HepG2 (cell line): ENCODE measurements around the gene WDR18. TPM values are rescaled to one million over a fixed set of nuclear protein-coding genes. Genes with fewer than 3 reads are reported as not detected.
A peak's percentile ranks its signal among the peaks of the same experiment; 100 is the strongest.

Experiments
- ATAC-seq: fragments of 200-7000 bp; cut with Tn5 transposase; 3 replicates; pipeline ENCODE4 v1.9.1; 2020; ENCODE audit warnings: mild to moderate bottlenecking, moderate library complexity
- BruUV-seq: library from RNA; stranded (reverse); fragments of 400-500 nt; replicated peaks from 2 replicates; lab custom pipeline; 2021; lab: Mats Ljungman, UMichigan
- CTCF ChIA-PET: fragments of 300-600 bp; formaldehyde crosslinking; extraction: SDS; loops from one replicate; lab custom pipeline; 2021; ENCODE audit warnings: low total read pairs, inconsistent platforms, low intra/inter-chr PET ratio; lab: Yijun Ruan, JAX
- POLR2A ChIA-PET: fragments of 350-600 bp; sonication (Branson Sonifier 250); formaldehyde crosslinking; loops from one replicate; lab custom pipeline; 2020; ENCODE audit warnings: antibody characterized with exemption, inconsistent platforms; lab: Yijun Ruan, JAX
- DNase-seq: peaks from one replicate; pipeline ENCODE4 v3.0.0-alpha.2; 2015; ENCODE audit warnings: low spot score
- FAIRE-seq: peaks from 3 replicates; lab custom pipeline; 2011; peaks lifted over from hg19 to GRCh38; lab: Jason Lieb, UNC
- H2AFZ ChIP-seq: one replicate; pipeline ENCODE4 v1.6.1; 2011; ENCODE audit warnings: low read length, inconsistent platforms
- H3K27ac ChIP-seq: fragments of 300-600 bp; 3 replicates; pipeline ENCODE4 v1.8.0; 2011; ENCODE audit warnings: mixed run types, mild to moderate bottlenecking, mixed read lengths, low read length, inconsistent platforms; ENCODE audit not compliant: insufficient read depth; ENCODE audit errors: extremely low read length
- H3K27me3 ChIP-seq, 2 experiments: fragments of 200-600 bp in 1 of 2; 2 replicates in 1 of 2; 3 replicates in 1 of 2; pipeline versions ENCODE4 v1.6.0 to v1.8.0; 2011; ENCODE audit warnings: low read length in 2 of 2, mild to moderate bottlenecking in 2 of 2, moderate library complexity in 2 of 2, inconsistent platforms in 1 of 2; ENCODE audit not compliant: insufficient read depth in 2 of 2, control insufficient read depth in 1 of 2
- H3K36me3 ChIP-seq, 2 experiments: fragments of 200-600 bp in 1 of 2; replicated peaks in 1 of 2; 2 replicates in 1 of 2; 3 replicates in 1 of 2; pipeline versions ENCODE4 v1.5.1 to v1.8.0; 2011; ENCODE audit warnings: low read length in 2 of 2, inconsistent platforms in 1 of 2; ENCODE audit not compliant: insufficient read depth in 2 of 2, control insufficient read depth in 1 of 2
- H3K4me1 ChIP-seq: 2 replicates; pipeline ENCODE4 v1.5.1; 2012; ENCODE audit warnings: low read length, inconsistent platforms; ENCODE audit not compliant: insufficient read depth
- H3K4me2 ChIP-seq: 2 replicates; pipeline ENCODE4 v1.6.0; 2011; ENCODE audit warnings: low read depth, low read length, inconsistent platforms
- H3K4me3 ChIP-seq, 3 experiments: fragments of 200-600 bp in 1 of 3; sonication (generic), shearing (Covaris generic) in 1 of 3; replicated peaks in 1 of 3; 2 replicates each; pipeline ENCODE4 v1.5.1; 2011 to 2016; ENCODE audit warnings: low read length in 3 of 3, inconsistent platforms in 2 of 3, low read depth in 2 of 3, mild to moderate bottlenecking in 2 of 3, control low read depth in 1 of 3, mixed read lengths in 1 of 3; ENCODE audit not compliant: insufficient read depth in 1 of 3
- H3K79me2 ChIP-seq: one replicate; pipeline ENCODE4 v1.6.1; 2011; ENCODE audit warnings: low read length, inconsistent platforms; ENCODE audit not compliant: insufficient read depth
- H3K9ac ChIP-seq: 2 replicates; pipeline ENCODE4 v1.6.0; 2011; ENCODE audit warnings: mild to moderate bottlenecking, low read depth, low read length, inconsistent platforms; ENCODE audit not compliant: insufficient read depth
- H3K9me3 ChIP-seq: 2 replicates; pipeline ENCODE4 v1.5.1; 2012; ENCODE audit warnings: mild to moderate bottlenecking, low read length
- H4K20me1 ChIP-seq: 2 replicates; pipeline ENCODE4 v1.6.0; 2011; ENCODE audit warnings: inconsistent platforms, mild to moderate bottlenecking, low read length, moderate library complexity; ENCODE audit not compliant: insufficient read depth
- AGO1 ChIP-seq: fragments of 200-400 bp; formaldehyde crosslinking; IDR thresholded peaks from 2 replicates; pipeline ENCODE4 v1.6.1; 2017; ENCODE audit warnings: mild to moderate bottlenecking, low read depth, low read length, moderate library complexity; ENCODE audit not compliant: poor library complexity, severe bottlenecking
- FOXJ3 ChIP-seq: sonication (generic); formaldehyde crosslinking; IDR thresholded peaks from 2 replicates; pipeline ENCODE4 v1.4.0; 2020; ENCODE audit warnings: missing genetic modification reagents, mild to moderate bottlenecking, borderline replicate concordance
- HDAC1 ChIP-seq: sonication (generic); formaldehyde crosslinking; IDR thresholded peaks from 2 replicates; pipeline ENCODE4 v1.5.1; 2020; ENCODE audit warnings: mild to moderate bottlenecking, missing genetic modification reagents
- HMGXB3 ChIP-seq: sonication (generic); formaldehyde crosslinking; IDR thresholded peaks from 2 replicates; pipeline ENCODE4 v1.4.0; 2020; ENCODE audit warnings: missing genetic modification reagents, borderline replicate concordance
- HNRNPUL1 ChIP-seq: fragments of 200-400 bp; formaldehyde crosslinking; IDR thresholded peaks from 2 replicates; pipeline ENCODE4 v1.6.1; 2017; ENCODE audit warnings: low read depth, mild to moderate bottlenecking, low read length, moderate library complexity
- HOXA3 ChIP-seq: sonication (generic); formaldehyde crosslinking; IDR thresholded peaks from 2 replicates; pipeline ENCODE4 v1.5.0; 2020; ENCODE audit warnings: missing genetic modification reagents
- KDM1A ChIP-seq: IDR thresholded peaks from 2 replicates; pipeline ENCODE4 v1.6.1; 2016; ENCODE audit warnings: missing compliant biosample characterization
- MTA1 ChIP-seq: sonication (generic); formaldehyde crosslinking; IDR thresholded peaks from 2 replicates; pipeline ENCODE4 v1.4.0; 2020; ENCODE audit warnings: missing genetic modification reagents, mild to moderate bottlenecking, borderline replicate concordance
- NFKB2 ChIP-seq: sonication (generic); formaldehyde crosslinking; IDR thresholded peaks from 2 replicates; pipeline ENCODE4 v1.4.0; 2020; ENCODE audit warnings: missing genetic modification reagents, borderline replicate concordance
- PHF21A ChIP-seq: sonication (generic); formaldehyde crosslinking; IDR thresholded peaks from 2 replicates; pipeline ENCODE4 v1.5.0; 2020; ENCODE audit warnings: mild to moderate bottlenecking, missing genetic modification reagents
- RXRA ChIP-seq: sonication (generic); formaldehyde crosslinking; IDR thresholded peaks from 2 replicates; pipeline ENCODE4 v1.5.1; 2020; ENCODE audit warnings: missing genetic modification reagents
- ZMYM3 ChIP-seq: sonication (generic); formaldehyde crosslinking; IDR thresholded peaks from 2 replicates; pipeline ENCODE4 v1.5.1; 2020; ENCODE audit warnings: mild to moderate bottlenecking, missing genetic modification reagents
- ZNF121 ChIP-seq: sonication (generic); formaldehyde crosslinking; IDR thresholded peaks from 2 replicates; pipeline ENCODE4 v1.5.0; 2020; ENCODE audit warnings: mild to moderate bottlenecking, missing genetic modification reagents
- ZNF230 ChIP-seq: sonication (generic); formaldehyde crosslinking; IDR thresholded peaks from 2 replicates; pipeline ENCODE4 v1.4.0; 2020; ENCODE audit warnings: mild to moderate bottlenecking, missing genetic modification reagents
- ZNF687 ChIP-seq: sonication (generic); formaldehyde crosslinking; IDR thresholded peaks from 2 replicates; pipeline ENCODE4 v1.5.1; 2020; ENCODE audit warnings: mild to moderate bottlenecking, missing genetic modification reagents, moderate library complexity
- ZNF768 ChIP-seq: sonication (generic); formaldehyde crosslinking; IDR thresholded peaks from 2 replicates; pipeline ENCODE4 v1.4.0; 2020; ENCODE audit warnings: missing genetic modification reagents
- WGBS: methylation state at CpG from one replicate; pipeline ENCODE4 v1.1.6; 2017; ENCODE audit warnings: low lambda C conversion rate; 5-methylcytosine and 5-hydroxymethylcytosine counted together
- in situ Hi-C: cut with HindIII; loops from 2 replicates; pipeline ENCODE4 v1.10.0; 2017; ENCODE audit warnings: low pct_unique_long_range_greater_than_20kb; ENCODE audit not compliant: extremely low pct_ligation_motif_present
- intact Hi-C: fragments of 100-400 bp; cut with micrococcal nuclease; formaldehyde crosslinking; loops from one replicate; pipeline ENCODE4 v1.10.0; 2022; ENCODE audit not compliant: unreplicated experiment
- polyA plus RNA-seq, 8 experiments: library from polyadenylated mRNA; depleted of rRNA in 3 of 8; stranded (reverse) in 7 of 8; unstranded in 1 of 8; fragments of >200 nt; fragmentation: Illumina TruSeq in 4 of 8; extraction: Trizol in 4 of 8; gene quantifications; 2 replicates each; pipeline versions ENCODE4 v1.2.1 to v1.2.3, GENCODE V29; 2011 to 2016; ENCODE audit warnings: low read depth in 4 of 8, missing spikeins in 1 of 8, mixed read lengths in 1 of 8; ENCODE audit not compliant: insufficient read depth in 1 of 8
- total RNA-seq, 5 experiments: library from RNA; depleted of rRNA; stranded (reverse); fragments of >200 nt; fragmentation: Illumina TruSeq; extraction: Trizol; gene quantifications; 2 replicates each; pipeline ENCODE4 v1.2.3, GENCODE V29; 2016; ENCODE audit warnings: low read depth in 1 of 5

WDR18 gene
- total and polyA plus RNA-seq, 2 of the 13 experiments (the other 11 are each of a cell fraction or from before 2014, with no cell fraction given) = 36.4 to 47.6 TPM

- DNase-seq = no peak
- no TSS peak for BruUV-seq
- FAIRE-seq = no peak
- H3K9ac ChIP-seq = no peak overlapping the region
- H3K4me2 ChIP-seq = peak overlapping the region; percentile 98
- peak overlapping the region; percentile 36 to 79 (median 73); a peak in 5 of 6 replicates for H3K4me3 ChIP-seq
- no peaks in the 10 kb centered on the region for H3K27me3 ChIP-seq
- H3K36me3 ChIP-seq = peaks cover under 1 to 11% of the 10 kb centered on the region in 2 experiments; a peak in 4 of 5 replicates
- H3K79me2 ChIP-seq = no peaks in the 10 kb centered on the region
- peaks cover 37% of the 10 kb centered on the region for H3K4me1 ChIP-seq
- no peak overlapping the region for H3K27ac ChIP-seq
- in situ Hi-C loops (no loop called here), intact Hi-C loops (no loop called here)
- 30% methylated on average over 12 of the region's 26 CpGs for WGBS
- no peak for ATAC-seq
- no peaks in the 10 kb centered on the region for H4K20me1 ChIP-seq
- CTCF ChIA-PET = no interaction called here
- POLR2A ChIA-PET = interaction anchor here (1.0 to 4.1 kb wide), 3 partner anchors 9 to 13 kb away, joined by 3 to 71 read pairs (median 6); partner anchors contain the start of gene CNN2
- no peaks in the 10 kb centered on the region for H3K9me3 ChIP-seq
- H2AFZ ChIP-seq = no peak overlapping the region
- TF ChIP-seq HMGXB3 (CRISPR knock-in tag) = 0 out of 2 replicates have a peak, but pooled peaks have one; percentile 18
- 0 out of 2 replicates have a peak, but pooled peaks have one; percentile 17 for TF ChIP-seq MTA1 (CRISPR knock-in tag)
- no peak for TF ChIP-seq NFKB2 (CRISPR knock-in tag)
- peak; percentile 19; the same call in 1 of the 2 replicates for TF ChIP-seq ZNF687 (CRISPR knock-in tag)
- peak; percentile 70; the same call in 1 of the 2 replicates for TF ChIP-seq ZMYM3 (CRISPR knock-in tag)
- no peak for TF ChIP-seq FOXJ3 (CRISPR knock-in tag)
- TF ChIP-seq HOXA3 (CRISPR knock-in tag) = 0 out of 2 replicates have a peak, but pooled peaks have one; percentile 5
- TF ChIP-seq PHF21A (CRISPR knock-in tag) = peak; percentile 52; the same call in 1 of the 2 replicates
- TF ChIP-seq AGO1 = peak; percentile 30
- TF ChIP-seq KDM1A (CRISPR knock-in tag) = peak; percentile 29; the same call in 1 of the 2 replicates
- peak; percentile 73; the same call in 1 of the 2 replicates for TF ChIP-seq ZNF768 (CRISPR knock-in tag)
- 0 out of 2 replicates have a peak, but pooled peaks have one; percentile 16 for TF ChIP-seq ZNF121 (CRISPR knock-in tag)
- TF ChIP-seq RXRA (CRISPR knock-in tag) = 0 out of 2 replicates have a peak, but pooled peaks have one; percentile 25
- TF ChIP-seq HNRNPUL1 = no peak
- 0 out of 2 replicates have a peak, but pooled peaks have one; percentile 44 for TF ChIP-seq ZNF230 (CRISPR knock-in tag)
- peak; percentile 29; the same call in 1 of the 2 replicates for TF ChIP-seq HDAC1
These were observed 57.2 kb downstream of the WDR18 start for GRCh38 chr19:1041272-1041834.
